ENCODE measurements around the gene KCNA4. TPM values are rescaled to one million over a fixed set of nuclear protein-coding genes. Genes with fewer than 3 reads are reported as not detected.

Gene KCNA4
- total and polyA plus RNA-seq, 12 donors: 1.2 to 12.8 (median 7.2) TPM

GRCh38 chr11:30049214-30049613, 32.4 kb upstream of the KCNA4 start:
- no peaks in the 10 kb centered on the region for H3K4me1 ChIP-seq
- H3K36me3 ChIP-seq: no peaks in the 10 kb centered on the region
- H3K27ac ChIP-seq: no peak overlapping the region
- DNase-seq (no peak), ATAC-seq (no peak)
- peak in 6 of 9 donors; percentile 18 to 44 (median 40) for TF ChIP-seq CTCF (IDR thresholded peaks at IDR 0.05)
- no peaks in the 10 kb centered on the region for H3K9me3 ChIP-seq
- H3K27me3 ChIP-seq: no peaks in the 10 kb centered on the region
- intact Hi-C loops (cut with DNase I): loop anchor here in 5 of 10 donors (5.0 to 10.0 kb wide), 4 partner anchors 184 to 594 kb away; no protein-coding TSS in a partner anchor
- H3K4me3 ChIP-seq: no peak overlapping the region
- WGBS, 2 donors: 31 to 34% methylated on average over 2 of the region's 2 CpGs

- H3K27me3 ChIP-seq: no peaks in the 10 kb centered on the region
- WGBS, 2 donors: 61 to 70% methylated on average over 6 of the region's 6 CpGs
Measured at GRCh38 chr11:30046578-30046945, 29.7 kb upstream of the KCNA4 start.

GRCh38 chr11:30045921-30046577, 29.2 kb upstream of the KCNA4 start:
- H3K4me3 ChIP-seq: no peak overlapping the region
- no peaks in the 10 kb centered on the region for H3K36me3 ChIP-seq
- ATAC-seq (no peak), DNase-seq (no peak)
- no peak for TF ChIP-seq CTCF (IDR thresholded peaks at IDR 0.05)
- 39 to 43% methylated on average over 7 of the region's 7 CpGs for WGBS, 2 donors
- H3K27me3 ChIP-seq: no peaks in the 10 kb centered on the region
- H3K9me3 ChIP-seq: no peaks in the 10 kb centered on the region
- H3K27ac ChIP-seq: no peak overlapping the region
- intact Hi-C loops (cut with DNase I): loop anchor here in 5 of 10 donors (5.0 to 10.0 kb wide), 4 partner anchors 181 to 591 kb away; no protein-coding TSS in a partner anchor
- no peaks in the 10 kb centered on the region for H3K4me1 ChIP-seq

More at GRCh38 chr11:30046578-30046945, 29.7 kb upstream of the KCNA4 start:
- ATAC-seq (no peak), DNase-seq (no peak)
- Histone ChIP-seq H3K4me3 (no peak overlapping the region), H3K4me1 (no peaks in the 10 kb centered on the region), H3K27ac (no peak overlapping the region), H3K9me3 (no peaks in the 10 kb centered on the region), H3K36me3 (no peaks in the 10 kb centered on the region)
- intact Hi-C loops (cut with DNase I): loop anchor here in 5 of 10 donors (5.0 to 10.0 kb wide), 4 partner anchors 182 to 592 kb away; no protein-coding TSS in a partner anchor
- TF ChIP-seq CTCF (IDR thresholded peaks at IDR 0.05): no peak

GRCh38 chr11:30045144-30045543, 28.3 kb upstream of the KCNA4 start:
- DNase-seq (no peak), ATAC-seq (no peak)
- Histone ChIP-seq H3K4me3 (no peak overlapping the region), H3K9me3 (no peaks in the 10 kb centered on the region), H3K27ac (no peak overlapping the region), H3K27me3 (no peaks in the 10 kb centered on the region), H3K4me1 (no peaks in the 10 kb centered on the region), H3K36me3 (no peaks in the 10 kb centered on the region)
- TF ChIP-seq CTCF (IDR thresholded peaks at IDR 0.05): no peak
- intact Hi-C loops (cut with DNase I): loop anchor here in 5 of 10 donors (5.0 to 10.0 kb wide), 4 partner anchors 180 to 590 kb away; no protein-coding TSS in a partner anchor
- 52 to 54% methylated on average over 6 of the region's 6 CpGs for WGBS, 2 donors
